GM18907 (cell line): ENCODE results near the gene MUC5AC.
"Not testable (repeated sequence)": the region's sequence is repeated elsewhere in the genome, so short reads cannot be mapped to it uniquely, and the experiment has no call there.

Experiments used
- ATAC-seq: cut with Tn5 transposase; IDR thresholded peaks from one replicate; pipeline ENCODE4 v1.9.1; 2021; ENCODE audit warnings: mild to moderate bottlenecking, moderate library complexity; ENCODE audit not compliant: unreplicated experiment

MUC5AC gene

DNA sequence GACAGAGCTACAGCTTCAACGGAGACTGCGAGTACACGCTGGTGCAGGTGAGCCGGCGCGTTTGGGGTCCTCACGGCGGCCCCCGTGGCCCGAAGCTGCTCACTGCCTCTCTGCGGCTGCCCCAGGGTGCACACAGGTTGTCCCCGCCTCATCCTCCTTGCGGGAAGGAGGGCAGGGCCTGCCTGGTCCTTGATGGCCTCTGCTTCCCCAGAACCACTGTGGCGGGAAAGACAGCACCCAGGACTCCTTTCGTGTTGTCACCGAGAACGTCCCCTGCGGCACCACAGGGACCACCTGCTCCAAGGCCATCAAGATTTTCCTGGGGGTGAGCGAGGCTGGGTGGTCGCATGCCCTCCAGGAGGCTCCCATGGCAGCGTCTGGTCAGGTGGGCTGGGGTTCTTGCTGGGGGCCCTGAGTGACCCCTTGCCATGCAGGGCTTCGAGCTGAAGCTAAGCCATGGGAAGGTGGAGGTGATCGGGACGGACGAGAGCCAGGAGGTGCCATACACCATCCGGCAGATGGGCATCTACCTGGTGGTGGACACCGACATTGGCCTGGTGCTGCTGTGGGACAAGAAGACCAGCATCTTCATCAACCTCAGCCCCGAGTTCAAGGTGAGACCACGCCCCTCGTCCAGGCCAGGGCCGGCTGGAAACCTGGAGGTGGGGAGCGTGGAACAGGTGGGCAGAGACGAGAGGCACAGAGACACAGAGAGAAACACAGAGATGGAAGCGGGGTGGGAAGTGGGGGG lies 19.4 kb downstream of the MUC5AC start:
- no peak for ATAC-seq

DNA sequence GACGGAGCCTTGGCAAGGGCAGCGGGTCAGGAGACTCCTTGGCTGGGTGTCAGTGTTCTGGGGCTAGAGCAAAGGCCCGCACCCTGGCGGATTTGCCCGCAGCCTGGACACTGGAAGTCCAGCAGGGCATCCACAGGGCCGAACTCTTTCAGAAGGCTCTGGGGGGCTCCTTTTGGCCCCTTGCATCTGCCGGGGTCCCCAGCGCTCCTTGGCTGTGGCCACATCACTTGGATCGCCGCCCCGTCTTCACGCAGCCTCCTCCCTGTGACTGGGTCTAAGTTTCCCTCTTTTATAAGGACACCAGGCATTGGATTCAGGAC lies 20.0 kb downstream of the MUC5AC start:
- no peak for ATAC-seq

GRCh38 chr11:1178201-1178885 lies 20.6 kb downstream of the MUC5AC start:
- no peak for ATAC-seq

DNA sequence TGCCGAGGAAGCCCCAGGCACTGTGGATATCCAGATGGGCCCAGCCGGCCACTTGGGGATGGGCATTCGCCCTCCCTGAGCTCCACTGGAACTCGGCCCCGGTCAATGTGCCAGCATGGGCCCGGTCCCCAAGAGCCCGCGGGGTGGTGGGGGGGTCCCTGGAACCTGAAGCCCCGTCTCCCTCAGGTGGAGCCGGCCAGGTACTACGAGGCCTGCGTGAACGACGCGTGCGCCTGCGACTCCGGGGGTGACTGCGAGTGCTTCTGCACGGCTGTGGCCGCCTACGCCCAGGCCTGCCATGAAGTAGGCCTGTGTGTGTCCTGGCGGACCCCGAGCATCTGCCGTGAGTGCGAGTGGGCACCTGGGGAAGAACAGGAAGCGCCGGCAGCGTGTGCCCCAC lies 21.2 kb downstream of the MUC5AC start:
- ATAC-seq: no peak

DNA sequence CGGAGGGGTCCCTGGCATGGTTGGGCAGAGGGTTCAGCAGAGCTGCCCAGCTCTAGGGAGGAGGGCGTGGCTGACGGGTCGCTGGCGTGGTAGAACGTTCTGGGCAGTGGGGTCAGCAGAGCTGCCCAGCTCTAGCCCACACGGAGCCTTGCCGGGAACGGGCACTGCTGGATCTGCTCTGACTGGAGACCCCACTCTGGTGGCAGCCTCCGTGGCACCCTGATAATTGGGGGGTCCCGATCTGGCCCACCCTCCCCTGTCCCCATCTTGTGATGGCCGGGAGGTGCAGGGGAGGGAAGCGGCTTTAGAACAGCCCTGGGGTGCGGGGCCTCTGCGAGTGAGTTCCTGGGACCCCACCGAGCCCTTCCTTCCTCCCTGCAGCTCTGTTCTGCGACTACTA lies 21.9 kb downstream of the MUC5AC start:
- no peak for ATAC-seq

- no peak for ATAC-seq
Measured at GRCh38 chr11:1180171-1180570, 22.4 kb downstream of the MUC5AC start.

DNA sequence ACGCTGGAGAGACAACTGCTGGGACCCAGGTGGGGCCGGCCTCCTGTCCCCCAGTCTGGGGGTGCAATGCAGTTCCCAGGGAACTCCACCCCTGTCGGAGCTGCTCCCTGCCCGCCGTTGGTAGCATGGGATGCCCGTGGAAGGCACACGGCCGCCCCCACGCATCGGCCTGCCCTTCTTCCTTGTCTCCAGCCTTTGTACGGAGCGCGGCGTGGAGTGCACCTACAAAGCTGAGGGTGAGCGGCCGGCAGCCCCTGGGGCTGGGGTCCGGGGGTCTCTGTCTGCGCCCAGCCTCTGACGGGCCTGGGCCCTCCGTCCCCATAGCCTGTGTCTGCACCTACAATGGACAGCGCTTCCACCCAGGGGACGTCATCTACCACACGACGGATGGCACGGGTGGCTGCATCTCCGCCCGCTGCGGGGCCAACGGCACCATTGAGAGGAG lies 23.2 kb downstream of the MUC5AC start:
- no peak for ATAC-seq

DNA sequence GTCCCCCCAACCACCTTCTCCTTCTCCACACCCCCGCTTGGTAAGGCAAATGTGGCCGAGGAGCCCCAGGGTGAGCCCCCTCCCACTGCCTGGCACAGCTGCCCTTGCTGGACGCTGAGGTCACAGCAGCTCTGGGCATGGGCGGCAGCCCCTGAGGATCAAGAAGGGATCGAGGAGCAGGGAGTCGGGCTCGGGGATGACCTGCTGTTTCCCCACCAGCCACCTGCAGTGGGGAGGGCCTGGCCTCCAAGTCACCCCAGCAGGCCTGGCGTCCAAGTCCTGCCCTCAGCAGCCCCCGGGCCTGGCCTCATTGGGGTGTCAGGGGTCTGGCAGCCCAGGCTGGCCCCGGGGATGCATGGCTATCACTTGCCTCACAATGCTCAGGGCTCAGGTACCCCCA lies 23.7 kb downstream of the MUC5AC start:
- no peak for ATAC-seq

GRCh38 chr11:1181853-1182535 lies 24.2 kb downstream of the MUC5AC start:
- ATAC-seq: no peak

DNA sequence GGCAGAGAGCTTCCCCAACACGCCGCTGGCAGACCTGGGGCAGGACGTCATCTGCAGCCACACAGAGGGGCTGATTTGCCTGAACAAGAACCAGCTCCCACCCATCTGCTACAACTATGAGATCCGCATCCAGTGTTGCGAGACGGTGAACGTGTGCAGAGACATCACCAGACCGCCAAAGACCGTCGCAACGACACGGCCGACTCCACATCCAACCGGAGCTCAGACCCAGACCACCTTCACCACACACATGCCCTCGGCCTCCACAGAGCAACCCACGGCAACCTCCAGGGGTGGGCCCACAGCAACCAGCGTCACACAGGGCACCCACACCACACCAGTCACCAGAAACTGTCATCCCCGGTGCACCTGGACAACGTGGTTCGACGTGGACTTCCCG lies 26.4 kb downstream of the MUC5AC start:
- not testable (repeated sequence) for ATAC-seq

DNA sequence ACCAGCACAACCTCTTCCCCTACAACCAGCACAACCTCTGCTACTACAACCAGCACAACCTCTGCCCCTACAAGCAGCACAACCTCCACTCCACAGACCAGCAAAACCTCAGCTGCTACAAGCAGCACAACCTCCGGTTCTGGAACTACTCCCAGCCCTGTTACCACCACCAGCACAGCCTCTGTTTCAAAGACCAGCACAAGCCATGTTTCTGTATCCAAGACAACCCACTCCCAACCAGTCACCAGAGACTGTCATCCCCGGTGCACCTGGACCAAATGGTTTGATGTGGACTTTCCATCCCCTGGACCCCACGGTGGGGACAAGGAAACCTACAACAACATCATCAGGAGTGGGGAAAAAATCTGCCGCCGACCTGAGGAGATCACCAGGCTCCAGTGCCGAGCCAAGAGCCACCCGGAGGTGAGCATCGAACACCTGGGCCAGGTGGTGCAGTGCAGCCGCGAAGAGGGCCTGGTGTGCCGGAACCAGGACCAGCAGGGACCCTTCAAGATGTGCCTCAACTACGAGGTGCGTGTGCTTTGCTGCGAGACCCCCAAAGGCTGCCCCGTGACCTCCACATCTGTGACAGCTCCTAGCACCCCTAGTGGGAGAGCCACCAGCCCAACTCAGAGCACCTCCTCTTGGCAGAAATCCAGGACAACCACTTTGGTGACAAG lies 30.8 kb downstream of the MUC5AC start:
- not testable (repeated sequence) for ATAC-seq

GRCh38 chr11:1189816-1190215 lies 32.1 kb downstream of the MUC5AC start:
- not testable (repeated sequence) for ATAC-seq

- ATAC-seq: not testable (repeated sequence)
Measured at GRCh38 chr11:1191786-1192470, 34.2 kb downstream of the MUC5AC start.

DNA sequence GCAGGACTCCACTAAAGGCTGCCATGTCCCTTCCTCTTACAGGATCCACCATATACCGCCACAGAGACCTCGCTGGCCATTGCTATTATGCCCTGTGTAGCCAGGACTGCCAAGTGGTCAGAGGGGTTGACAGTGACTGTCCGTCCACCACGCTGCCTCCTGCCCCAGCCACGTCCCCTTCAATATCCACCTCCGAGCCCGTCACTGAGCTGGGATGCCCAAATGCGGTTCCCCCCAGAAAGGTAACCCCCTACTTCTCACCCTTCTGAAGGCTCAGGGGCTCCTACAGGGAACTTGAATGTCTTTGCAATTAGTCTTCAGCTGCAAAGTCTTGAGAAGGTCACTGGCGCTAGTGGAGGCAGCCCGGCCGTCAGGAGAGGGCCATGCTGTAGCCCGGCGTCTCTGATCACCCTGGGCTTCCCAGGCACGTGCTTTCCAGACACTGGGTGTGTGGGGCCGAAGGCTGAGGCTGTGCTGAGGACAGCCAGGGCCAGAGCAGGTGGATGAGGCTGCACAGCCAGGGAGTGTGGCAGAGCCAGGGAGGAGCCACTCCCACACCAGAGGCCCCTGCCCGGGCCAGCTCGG lies 35.1 kb downstream of the MUC5AC start:
- no peak for ATAC-seq

DNA sequence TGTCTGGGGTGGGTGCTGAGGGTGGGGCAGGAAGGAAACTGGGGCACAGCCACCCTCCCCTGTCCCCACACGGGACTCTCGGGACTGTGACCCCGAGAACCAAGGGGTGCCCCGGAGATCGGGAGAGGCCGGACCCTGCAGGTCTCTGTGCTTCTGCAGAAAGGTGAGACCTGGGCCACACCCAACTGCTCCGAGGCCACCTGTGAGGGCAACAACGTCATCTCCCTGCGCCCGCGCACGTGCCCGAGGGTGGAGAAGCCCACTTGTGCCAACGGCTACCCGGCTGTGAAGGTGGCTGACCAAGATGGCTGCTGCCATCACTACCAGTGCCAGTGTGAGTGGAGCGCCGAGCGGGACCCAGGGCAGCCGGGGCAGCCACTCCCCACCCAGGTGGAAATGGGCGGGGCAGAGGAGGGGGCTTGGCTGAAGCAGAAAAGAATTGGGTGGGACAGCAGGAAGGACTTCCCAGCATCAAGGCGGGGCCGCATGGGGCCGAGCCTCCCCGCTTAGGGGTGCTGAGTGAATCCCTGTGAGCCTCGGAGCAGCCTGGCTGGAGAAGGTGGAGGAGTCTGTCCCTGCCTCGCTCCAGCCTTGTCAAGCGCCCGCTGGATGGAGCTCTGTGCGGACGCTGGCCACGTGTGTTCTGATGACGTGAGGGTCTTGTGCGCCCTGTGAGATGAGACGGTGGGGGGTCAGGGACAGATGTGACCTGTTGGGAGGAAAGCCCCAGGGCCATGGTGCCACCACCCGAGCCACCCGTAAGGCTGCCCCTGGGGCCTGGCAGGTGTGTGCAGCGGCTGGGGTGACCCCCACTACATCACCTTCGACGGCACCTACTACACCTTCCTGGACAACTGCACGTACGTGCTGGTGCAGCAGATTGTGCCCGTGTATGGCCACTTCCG lies 35.8 kb downstream of the MUC5AC start:
- no peak for ATAC-seq

GRCh38 chr11:1194231-1194976 lies 36.7 kb downstream of the MUC5AC start:
- no peak for ATAC-seq

- no peak for ATAC-seq
Measured at GRCh38 chr11:1194977-1195681, 37.4 kb downstream of the MUC5AC start.
